GM19240 (cell line): ENCODE results near the gene CEP95.
A peak's percentile ranks its signal among the peaks of the same experiment; 100 is the strongest.

Source experiments
- DNase-seq: peaks from one replicate; pipeline ENCODE4 v3.0.0; 2011; ENCODE audit warnings: low spot score; ENCODE audit not compliant: insufficient read length

The CEP95 gene

GRCh38 chr17:64496348-64496785 is 10.4 kb upstream of the CEP95 start:
- no peak for DNase-seq

GRCh38 chr17:64496786-64497564 is 9.8 kb upstream of the CEP95 start, which contains the start of gene POLG2:
Gene POLG2, minus strand, starts transcription at chr17:64497054. Its CDS starts 86 bp downstream, at chr17:64496968.
- peak; percentile 45 for DNase-seq

GRCh38 chr17:64497565-64498035 is 9.2 kb upstream of the CEP95 start:
- DNase-seq, result no peak

- no peak for DNase-seq
Measured at GRCh38 chr17:64498308-64499203, 8.2 kb upstream of the CEP95 start.

- DNase-seq, result no peak
Measured at GRCh38 chr17:64499805-64500486, 6.8 kb upstream of the CEP95 start.

DNA sequence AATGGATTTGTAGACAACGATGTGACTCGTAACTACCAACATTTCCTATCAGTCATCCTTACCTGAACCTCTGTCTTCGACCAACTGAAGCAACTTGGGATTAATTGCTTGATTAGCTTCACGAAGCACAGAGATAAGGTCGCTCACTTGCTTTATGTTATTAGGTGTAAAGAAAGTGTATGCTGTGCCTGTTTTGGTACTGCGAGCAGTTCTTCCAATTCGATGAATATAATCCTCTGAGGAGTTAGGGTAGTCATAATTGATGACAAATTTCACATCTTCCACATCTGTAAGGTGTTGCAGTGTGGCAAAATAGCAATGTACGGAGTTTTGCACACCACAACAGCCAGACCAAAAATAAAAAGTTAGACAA is 6.3 kb upstream of the CEP95 start:
- DNase-seq, result no peak

DNA sequence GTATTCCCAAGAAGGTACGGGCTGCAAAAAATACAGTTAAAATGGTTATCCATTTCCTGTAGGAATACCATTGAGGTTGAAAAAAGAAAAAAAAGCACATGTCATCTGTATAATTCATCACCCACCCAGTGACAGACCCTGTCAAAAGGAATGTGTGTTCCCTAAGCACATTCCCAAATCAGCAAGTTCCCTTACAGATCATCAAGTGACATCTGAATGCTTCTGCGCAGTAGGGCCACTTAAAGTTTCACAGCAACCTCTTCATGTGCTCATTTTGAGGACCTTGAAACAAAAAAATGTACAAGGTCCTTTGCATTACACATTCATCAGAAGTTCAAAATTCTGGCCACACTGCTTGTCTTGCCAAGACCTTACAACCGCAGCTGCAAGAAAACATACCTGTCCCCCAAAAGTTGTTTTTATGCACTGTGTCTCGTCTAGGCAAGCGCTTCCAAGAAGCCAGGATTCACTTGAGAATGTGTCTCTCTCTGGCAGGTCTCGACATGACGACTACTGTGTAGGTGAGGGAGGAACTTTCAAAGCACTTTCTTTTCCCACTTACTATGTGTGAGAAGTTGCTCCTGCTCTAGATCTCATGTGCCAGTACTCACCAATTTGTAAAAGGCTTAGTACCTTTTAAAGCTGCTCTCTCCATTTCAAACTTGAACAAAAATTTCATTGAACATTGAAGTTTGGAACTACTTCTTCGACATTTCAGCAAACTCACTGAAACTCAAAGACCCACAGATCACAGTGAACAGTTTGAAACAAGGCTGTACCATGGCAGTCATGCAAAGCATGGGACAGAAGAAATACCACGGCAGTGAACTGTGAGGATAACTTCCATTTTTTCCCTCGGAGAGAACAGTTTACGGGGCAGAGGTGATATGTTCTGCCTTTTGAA is 5.7 kb upstream of the CEP95 start:
- no peak for DNase-seq

DNA sequence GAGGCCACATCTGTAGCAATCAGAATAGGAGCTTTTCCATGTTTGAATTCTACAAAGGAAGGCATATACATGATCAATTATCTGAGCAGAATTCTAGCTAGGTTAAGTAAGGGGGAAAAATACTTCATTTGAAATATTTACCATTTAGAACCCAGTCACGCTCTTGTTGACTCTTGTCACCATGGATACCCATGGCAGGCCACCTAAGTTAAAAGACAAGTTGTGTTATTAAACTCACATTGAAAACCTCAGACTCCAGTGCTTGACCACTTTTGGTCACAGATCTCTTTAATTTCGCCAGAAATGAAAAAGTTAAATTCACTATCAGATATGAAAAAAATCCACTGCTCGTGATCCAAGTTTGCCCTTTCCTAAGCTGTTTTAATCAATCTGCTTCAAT is 4.8 kb upstream of the CEP95 start:
- DNase-seq, result no peak

- no peak for DNase-seq
Measured at GRCh38 chr17:64502809-64503208, 4.0 kb upstream of the CEP95 start.

- DNase-seq, result no peak
Measured at GRCh38 chr17:64503341-64503740, 3.4 kb upstream of the CEP95 start.

DNA sequence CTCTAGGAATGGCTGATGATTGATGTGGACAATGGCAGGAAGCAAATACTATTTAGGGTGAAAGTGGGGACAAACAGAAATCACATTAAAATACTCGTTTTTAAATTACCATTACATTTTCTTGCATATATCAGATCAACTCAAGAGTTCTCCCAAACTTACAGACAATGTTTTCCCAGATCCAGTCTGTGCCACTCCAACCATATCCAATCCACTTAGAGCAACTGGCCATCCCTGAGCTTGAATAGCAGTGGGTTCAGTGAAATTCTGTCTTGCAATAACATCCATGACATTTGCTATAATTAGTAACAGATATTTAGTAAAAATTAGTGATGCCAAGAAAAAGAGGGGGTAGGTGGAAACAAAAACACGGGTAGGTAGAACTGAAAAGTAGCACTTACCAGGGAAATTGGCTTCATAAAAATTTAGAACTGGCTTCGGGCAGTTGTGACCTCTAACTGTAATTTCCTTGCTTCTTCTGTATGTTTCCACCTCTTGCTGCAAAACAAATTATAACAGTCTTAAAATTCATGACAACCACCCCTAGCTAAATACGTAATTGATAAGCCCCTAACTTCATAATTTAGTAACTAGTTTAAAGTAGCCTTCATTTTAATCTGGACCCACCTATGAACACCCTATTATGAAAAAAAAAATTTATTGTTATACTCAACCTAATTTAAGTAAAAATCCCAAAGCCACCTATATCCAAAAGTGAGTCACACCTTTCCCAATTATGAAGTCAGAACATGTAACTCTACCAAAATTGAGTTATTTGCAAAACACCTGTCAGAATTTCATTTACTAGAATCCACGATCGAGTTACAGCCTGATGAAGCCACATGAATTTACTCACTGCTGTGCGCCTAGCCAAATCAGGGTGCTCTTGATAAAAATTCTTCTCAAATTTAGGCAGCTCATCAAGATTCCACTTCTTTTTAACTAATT is 2.7 kb upstream of the CEP95 start:
- DNase-seq, result no peak

DNA sequence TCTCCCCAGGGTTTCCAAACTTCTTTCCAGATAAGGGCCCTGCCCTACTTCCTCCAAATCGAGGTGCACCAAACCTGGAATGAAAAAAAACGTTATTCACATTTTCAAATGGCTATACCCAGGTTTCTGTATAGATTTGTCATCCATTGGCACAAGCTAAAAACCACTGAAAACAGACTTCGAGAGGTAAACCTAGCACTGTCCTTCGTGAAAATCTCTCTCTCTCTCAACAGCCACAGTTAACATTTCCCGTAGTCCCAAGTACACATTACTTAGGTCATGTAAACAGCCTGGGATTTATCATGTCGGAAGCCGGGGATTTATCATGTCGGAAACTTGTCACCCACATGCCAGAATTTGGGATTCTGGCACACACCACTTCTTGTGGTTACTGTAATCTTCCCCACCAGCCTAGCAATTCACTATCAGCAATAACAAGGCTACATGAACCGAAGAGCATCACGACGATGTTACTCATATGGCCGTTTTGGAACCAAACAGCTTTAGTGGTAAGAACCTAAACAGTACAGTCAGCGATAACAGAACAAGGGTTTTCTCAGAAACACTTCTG is 1.9 kb upstream of the CEP95 start:
- no peak for DNase-seq

- peak; percentile 19 for DNase-seq
Measured at GRCh38 chr17:64505340-64506200, 1.2 kb upstream of the CEP95 start.

DNA sequence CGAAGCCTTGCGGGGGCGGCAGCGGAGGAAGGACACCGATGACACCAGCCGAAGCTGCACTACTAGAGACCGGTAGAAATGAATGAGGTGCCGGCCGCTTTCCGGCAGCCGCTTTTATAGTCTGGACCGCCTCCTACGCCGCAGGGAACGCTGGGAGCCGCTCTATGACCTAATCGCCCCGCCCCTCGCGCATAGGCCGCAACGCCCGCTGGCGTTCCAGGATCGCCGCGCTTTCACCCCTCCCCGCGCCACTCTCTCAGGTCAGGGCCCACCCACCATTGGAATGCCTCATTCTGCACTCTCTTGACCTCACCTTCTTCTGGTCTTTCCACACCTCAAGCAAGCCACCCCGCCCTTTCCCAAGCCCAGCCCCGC is 589 bp upstream of the CEP95 start, which contains the start of gene DDX5:
DDX5 (minus strand) TSS at position 89 of the 375 bp plus-strand sequence. CDS start 170 bp downstream, outside the sequence.
- peak; percentile 44 for DNase-seq

DNA sequence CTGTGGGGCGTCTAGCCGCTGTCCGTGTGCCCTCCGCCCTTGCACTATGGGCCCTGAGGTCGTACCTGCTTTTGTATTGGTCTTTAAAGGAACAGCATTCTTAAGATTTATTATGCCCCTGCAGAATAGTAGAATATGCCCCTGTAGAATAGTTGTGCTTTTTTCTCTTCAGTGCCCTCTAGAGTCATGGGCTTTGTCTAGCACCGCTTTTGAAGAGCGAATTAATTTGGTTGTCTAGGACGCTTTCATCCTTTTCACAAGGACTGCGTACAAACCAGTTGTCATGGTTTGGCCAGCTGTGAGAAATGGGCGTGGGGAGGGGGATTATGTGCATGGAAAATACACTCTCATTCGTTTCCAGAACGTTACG is 621 bp downstream of the CEP95 start:
- DNase-seq, result peak; percentile 19

GRCh38 chr17:64508683-64509082 is 1.9 kb downstream of the CEP95 start:
- no peak for DNase-seq

DNA sequence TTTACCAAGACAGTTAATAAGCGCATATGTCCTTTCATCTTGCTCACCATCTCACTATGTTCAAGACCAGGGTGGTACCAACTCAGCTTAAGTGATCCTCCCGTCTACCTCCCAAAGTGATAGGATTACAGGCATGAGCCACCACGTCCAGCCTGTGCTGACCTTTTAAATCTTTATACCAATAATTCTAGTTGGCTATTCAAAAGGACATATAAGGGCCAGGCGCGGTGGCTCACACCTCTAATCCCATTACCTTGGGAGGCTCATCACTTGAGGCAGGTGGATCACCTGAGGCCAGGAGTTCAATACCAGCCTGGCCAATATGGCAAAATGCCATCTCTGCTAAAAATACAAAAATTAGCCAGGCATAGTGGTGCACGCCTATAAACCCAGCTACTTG is 2.4 kb downstream of the CEP95 start:
- DNase-seq, result no peak

- DNase-seq, result no peak
Measured at GRCh38 chr17:64515419-64515818, 8.6 kb downstream of the CEP95 start.
